HepG2 (cell line): ENCODE data around the gene SERHL2. TPM values are rescaled to one million over a fixed set of nuclear protein-coding genes. Genes with fewer than 3 reads are reported as not detected.
A peak's percentile ranks its signal among the peaks of the same experiment; 100 is the strongest.

Experiments used
- ARNT2 ChIP-seq: sonication (generic); formaldehyde crosslinking; IDR thresholded peaks from 2 replicates; pipeline ENCODE4 v1.8.0; 2022; ENCODE audit warnings: mild to moderate bottlenecking, low read depth, missing genetic modification reagents, moderate library complexity
- ARNTL ChIP-seq: sonication (generic); formaldehyde crosslinking; IDR thresholded peaks from 2 replicates; pipeline ENCODE4 v1.4.0; 2020; ENCODE audit warnings: mild to moderate bottlenecking, missing genetic modification reagents
- BCL3 ChIP-seq: sonication (generic); formaldehyde crosslinking; IDR thresholded peaks from 2 replicates; pipeline ENCODE4 v1.5.1; 2020; ENCODE audit warnings: mild to moderate bottlenecking, missing genetic modification reagents, moderate library complexity
- DRAP1 ChIP-seq: IDR thresholded peaks from 2 replicates; pipeline ENCODE4 v1.6.1; 2016; ENCODE audit warnings: missing genetic modification reagents, missing compliant biosample characterization
- E2F1 ChIP-seq: sonication (generic); formaldehyde crosslinking; IDR thresholded peaks from 2 replicates; pipeline ENCODE4 v1.5.0; 2020; ENCODE audit warnings: missing genetic modification reagents
- KAT2B ChIP-seq: fragments of 150-350 bp; IDR thresholded peaks from 2 replicates; pipeline ENCODE4 v1.6.1; 2014; ENCODE audit warnings: low read depth, low read length, borderline replicate concordance
- MAF1 ChIP-seq: sonication (generic); formaldehyde crosslinking; IDR thresholded peaks from 2 replicates; pipeline ENCODE4 v1.5.0; 2020; ENCODE audit warnings: missing genetic modification reagents, borderline replicate concordance
- MED13 ChIP-seq: sonication (generic); formaldehyde crosslinking; IDR thresholded peaks from 2 replicates; pipeline ENCODE4 v1.5.0; 2020; ENCODE audit warnings: missing genetic modification reagents
- NCOR1 ChIP-seq: fragments of 200-600 bp; sonication (generic); IDR thresholded peaks from 2 replicates; pipeline ENCODE4 v1.7.0; 2017; ENCODE audit warnings: antibody characterized with exemption, low read length, borderline replicate concordance
- NFKB2 ChIP-seq: sonication (generic); formaldehyde crosslinking; IDR thresholded peaks from 2 replicates; pipeline ENCODE4 v1.4.0; 2020; ENCODE audit warnings: missing genetic modification reagents, borderline replicate concordance
- POLR2G ChIP-seq: fragments of 200-400 bp; formaldehyde crosslinking; IDR thresholded peaks from 2 replicates; pipeline ENCODE4 v1.6.1; 2018; ENCODE audit warnings: mild to moderate bottlenecking, low read depth, low read length, moderate library complexity
- RBFOX2 ChIP-seq: fragments of 200-400 bp; formaldehyde crosslinking; IDR thresholded peaks from 2 replicates; pipeline ENCODE4 v1.6.1; 2017; ENCODE audit warnings: low read depth, mild to moderate bottlenecking, low read length
- RFX1 ChIP-seq: fragments of 450-650 bp; IDR thresholded peaks from 2 replicates; pipeline ENCODE4 v1.6.1; 2017
- SMARCC2 ChIP-seq: fragments of 450-650 bp; IDR thresholded peaks from 2 replicates; pipeline ENCODE4 v1.6.1; 2017; ENCODE audit warnings: antibody characterized with exemption, mild to moderate bottlenecking
- TRAFD1 ChIP-seq: sonication (generic); formaldehyde crosslinking; IDR thresholded peaks from 2 replicates; pipeline ENCODE4 v1.5.1; 2020; ENCODE audit warnings: missing genetic modification reagents, mild to moderate bottlenecking, borderline replicate concordance
- ZFP36 ChIP-seq: fragments of 150-350 bp; IDR thresholded peaks from 2 replicates; pipeline ENCODE4 v1.6.1; 2018; ENCODE audit warnings: borderline replicate concordance, low read length, low read depth; ENCODE audit not compliant: partially characterized antibody
- ZNF205 ChIP-seq: IDR thresholded peaks from 2 replicates; pipeline ENCODE4 v1.6.1; 2018; ENCODE audit warnings: missing biosample characterization, missing genetic modification reagents
- ZNF235 ChIP-seq: sonication (generic); formaldehyde crosslinking; IDR thresholded peaks from 2 replicates; pipeline ENCODE4 v1.8.1; 2023; ENCODE audit warnings: mild to moderate bottlenecking, missing genetic modification reagents, borderline replicate concordance
- ZNF260 ChIP-seq: sonication (generic); formaldehyde crosslinking; IDR thresholded peaks from 2 replicates; pipeline ENCODE4 v1.4.0; 2020; ENCODE audit warnings: missing genetic modification reagents, low read depth, mild to moderate bottlenecking, borderline replicate concordance
- ZNF605 ChIP-seq: sonication (generic); formaldehyde crosslinking; IDR thresholded peaks from 2 replicates; pipeline ENCODE4 v1.8.0; 2022; ENCODE audit warnings: mild to moderate bottlenecking, missing genetic modification reagents
- ZNF615 ChIP-seq: sonication (generic); formaldehyde crosslinking; IDR thresholded peaks from 2 replicates; pipeline ENCODE4 v1.5.0; 2020; ENCODE audit warnings: mild to moderate bottlenecking, missing genetic modification reagents, borderline replicate concordance
- ZNF660 ChIP-seq: sonication (generic); formaldehyde crosslinking; IDR thresholded peaks from 2 replicates; pipeline ENCODE4 v1.5.1; 2020; ENCODE audit warnings: mild to moderate bottlenecking, low read depth, missing genetic modification reagents, borderline replicate concordance
- ZNF703 ChIP-seq: sonication (generic); formaldehyde crosslinking; IDR thresholded peaks from 2 replicates; pipeline ENCODE4 v1.5.1; 2020; ENCODE audit warnings: missing genetic modification reagents, mild to moderate bottlenecking, moderate library complexity, borderline replicate concordance
- ZNF841 ChIP-seq: sonication (generic); formaldehyde crosslinking; IDR thresholded peaks from 2 replicates; pipeline ENCODE4 v1.8.1; 2023; ENCODE audit warnings: missing genetic modification reagents, borderline replicate concordance
- ZSCAN31 ChIP-seq: sonication (generic); formaldehyde crosslinking; IDR thresholded peaks from 2 replicates; pipeline ENCODE4 v1.5.0; 2020; ENCODE audit warnings: low read depth, mild to moderate bottlenecking, missing genetic modification reagents
- polyA plus RNA-seq, 8 experiments: library from polyadenylated mRNA; depleted of rRNA in 3 of 8; stranded (reverse) in 7 of 8; unstranded in 1 of 8; fragments of >200 nt; fragmentation: Illumina TruSeq in 4 of 8; extraction: Trizol in 4 of 8; gene quantifications; 2 replicates each; pipeline versions ENCODE4 v1.2.1 to v1.2.3, GENCODE V29; 2011 to 2016; ENCODE audit warnings: low read depth in 4 of 8, missing spikeins in 1 of 8, mixed read lengths in 1 of 8; ENCODE audit not compliant: insufficient read depth in 1 of 8
- total RNA-seq, 5 experiments: library from RNA; depleted of rRNA; stranded (reverse); fragments of >200 nt; fragmentation: Illumina TruSeq; extraction: Trizol; gene quantifications; 2 replicates each; pipeline ENCODE4 v1.2.3, GENCODE V29; 2016; ENCODE audit warnings: low read depth in 1 of 5

Gene SERHL2
- total and polyA plus RNA-seq, 2 of the 13 experiments (the other 11 are each of a cell fraction or from before 2014, with no cell fraction given): 1.0 to 1.8 TPM

GRCh38 chr22:42581762-42582716 is 28.3 kb downstream of the SERHL2 start (continued):
- peak; percentile 69; the same call in 1 of the 2 replicates for TF ChIP-seq ARNT2
- no peak for TF ChIP-seq ZNF260
- no peak for TF ChIP-seq MAF1 (CRISPR knock-in tag)
- 0 out of 2 replicates have a peak, but pooled peaks have one; percentile 14 for TF ChIP-seq MED13
- no peak; the same call in 1 of the 2 replicates for TF ChIP-seq NFKB2 (CRISPR knock-in tag)
- no peak for TF ChIP-seq ZNF615 (CRISPR knock-in tag)
- peak; percentile 82 for TF ChIP-seq RBFOX2
- no peak for TF ChIP-seq ZNF235 (CRISPR knock-in tag)
- no peak for TF ChIP-seq SMARCC2
- no peak for TF ChIP-seq ZNF660 (CRISPR knock-in tag)
- no peak for TF ChIP-seq ZNF605 (CRISPR knock-in tag)
- peak; percentile 54; the same call in 1 of the 2 replicates for TF ChIP-seq E2F1 (CRISPR knock-in tag)
- no peak for TF ChIP-seq ZNF205
- TF ChIP-seq TRAFD1 (CRISPR knock-in tag): no peak
- TF ChIP-seq DRAP1: peak; percentile 48; the same call in 1 of the 2 replicates
- no peak for TF ChIP-seq RFX1
- peak; percentile 80 for TF ChIP-seq POLR2G
- no peak for TF ChIP-seq KAT2B
- TF ChIP-seq NCOR1: no peak
- TF ChIP-seq BCL3 (CRISPR knock-in tag): no peak
- TF ChIP-seq ARNTL: no peak
- TF ChIP-seq ZNF841 (CRISPR knock-in tag): no peak
- no peak for TF ChIP-seq ZSCAN31 (CRISPR knock-in tag)
- no peak for TF ChIP-seq ZFP36
- TF ChIP-seq ZNF703 (CRISPR knock-in tag): no peak
